HG03103 (cell line): ENCODE measurements around the gene SRP54.
"Not testable (repeated sequence)": the region's sequence is repeated elsewhere in the genome, so short reads cannot be mapped to it uniquely, and the experiment has no call there.

ENCODE experiments used
- ATAC-seq: cut with Tn5 transposase; IDR thresholded peaks from one replicate; pipeline ENCODE4 v1.9.1; 2021; ENCODE audit warnings: low read depth; ENCODE audit not compliant: unreplicated experiment

The SRP54 gene

DNA sequence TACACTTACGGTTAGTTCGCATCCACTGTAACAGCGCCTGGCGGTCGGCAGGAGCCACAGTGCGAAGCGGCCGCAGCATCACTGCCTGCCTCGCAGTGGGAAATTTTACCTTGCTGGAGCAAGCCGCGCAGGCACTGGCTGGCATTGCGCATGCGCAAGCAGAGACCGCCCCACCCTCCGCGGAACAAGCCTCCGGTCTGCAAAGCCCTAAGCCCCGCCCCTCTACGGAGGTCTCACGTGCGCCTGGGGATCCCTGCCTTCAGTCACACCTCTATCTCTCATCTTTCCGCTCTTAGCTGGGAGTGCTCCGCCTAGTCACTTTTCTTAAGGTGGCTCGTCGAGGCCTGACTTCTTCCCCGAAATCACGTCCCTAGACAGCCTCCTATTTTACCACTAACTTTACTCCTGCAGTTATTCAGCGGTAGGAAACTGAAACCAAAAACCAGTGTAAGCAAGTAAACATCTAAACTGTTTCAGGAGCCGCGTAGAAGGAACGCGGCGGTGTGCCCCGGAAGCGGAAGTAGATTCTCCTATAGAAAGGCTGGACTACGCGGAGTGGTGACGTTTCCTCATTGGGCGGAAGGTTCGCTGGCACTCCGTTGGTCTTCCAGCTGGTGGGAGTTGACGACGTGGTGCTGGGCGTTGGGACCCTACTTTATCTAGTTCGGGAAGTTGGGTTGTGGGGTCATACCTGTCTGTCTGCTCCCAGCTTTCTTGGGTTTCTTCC is at the start of gene SRP54:
TSS of gene SRP54 (plus strand) at position 572 of the 727 bp plus-strand sequence. CDS start 13,718 bp downstream, outside the sequence.
- ATAC-seq = peak; percentile 75

DNA sequence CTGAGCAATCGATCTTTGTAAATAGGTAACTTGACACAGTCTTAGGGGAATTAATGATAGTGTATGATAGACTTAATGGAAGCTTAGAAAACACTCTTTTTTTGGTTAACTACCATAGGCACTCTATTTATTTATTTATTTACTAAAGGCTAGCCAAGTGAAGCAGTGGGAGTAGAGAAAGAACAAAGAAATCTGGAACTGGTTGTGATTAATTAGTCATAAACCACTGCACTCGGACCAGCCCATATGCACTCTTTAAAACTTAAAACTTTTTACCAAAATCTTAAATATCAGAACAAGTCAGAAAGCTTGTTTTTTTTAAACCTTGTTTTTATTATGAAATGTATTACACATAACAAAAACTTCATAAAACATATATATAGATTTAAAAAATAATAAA is 49.5 kb upstream of the SRP54 start:
- ATAC-seq = no peak

DNA sequence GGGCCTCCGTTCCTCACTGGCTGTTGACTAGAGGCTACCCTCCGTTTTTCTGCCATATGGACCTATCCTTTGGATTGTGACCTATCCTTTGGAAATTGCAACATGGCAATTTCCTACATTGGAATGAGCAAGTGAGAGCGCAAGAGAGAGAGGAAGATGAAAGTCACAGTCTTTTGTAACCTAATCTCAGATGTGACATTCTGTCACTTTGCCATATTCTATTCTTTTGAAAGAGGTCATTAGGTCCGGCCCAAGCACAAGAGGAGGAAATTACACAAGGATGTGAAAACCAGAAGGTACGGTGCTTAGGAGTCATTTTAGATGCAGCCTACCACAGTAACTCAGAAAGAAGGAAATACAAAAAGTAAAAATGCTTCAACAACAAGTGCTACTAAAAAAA is 47.3 kb upstream of the SRP54 start:
- ATAC-seq = no peak

DNA sequence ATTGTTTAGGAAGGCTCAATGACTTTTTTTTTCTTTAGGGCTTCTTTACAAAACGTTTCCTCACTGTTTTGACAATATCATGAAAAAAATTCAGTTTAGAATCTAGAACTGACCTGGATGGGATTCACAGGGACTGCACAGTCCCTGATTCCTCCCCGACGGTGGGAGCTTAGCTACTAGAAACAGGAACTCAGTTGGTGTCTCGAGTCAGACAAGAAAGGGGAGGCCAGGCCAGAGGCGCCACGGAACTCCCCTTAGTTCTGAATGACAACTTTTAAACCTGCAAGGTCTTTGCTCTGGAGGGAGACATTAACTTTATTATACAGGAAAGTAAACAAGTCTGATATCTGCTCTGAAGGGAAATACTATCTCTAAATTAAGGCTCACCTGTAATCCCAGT is 45.4 kb upstream of the SRP54 start:
- ATAC-seq = no peak

DNA sequence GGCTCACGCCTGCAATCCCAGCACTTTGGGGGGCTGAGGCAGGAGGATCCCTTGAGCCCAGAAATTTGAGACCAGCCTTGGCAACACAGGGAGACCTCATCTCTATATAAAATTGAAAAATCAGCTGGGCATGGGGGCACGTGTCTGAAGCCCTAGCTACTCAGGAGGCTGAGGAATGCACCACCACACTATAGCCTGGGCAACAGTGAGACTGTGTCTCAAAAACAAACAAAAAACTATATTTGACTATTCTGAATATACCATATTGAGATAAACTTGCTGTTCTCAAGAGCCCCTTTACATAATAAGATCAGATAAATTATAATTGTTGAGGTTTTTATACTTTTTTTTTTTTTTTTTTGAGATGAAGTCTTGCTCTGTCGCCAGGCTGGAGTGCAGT is 44.9 kb upstream of the SRP54 start:
- no peak for ATAC-seq

DNA sequence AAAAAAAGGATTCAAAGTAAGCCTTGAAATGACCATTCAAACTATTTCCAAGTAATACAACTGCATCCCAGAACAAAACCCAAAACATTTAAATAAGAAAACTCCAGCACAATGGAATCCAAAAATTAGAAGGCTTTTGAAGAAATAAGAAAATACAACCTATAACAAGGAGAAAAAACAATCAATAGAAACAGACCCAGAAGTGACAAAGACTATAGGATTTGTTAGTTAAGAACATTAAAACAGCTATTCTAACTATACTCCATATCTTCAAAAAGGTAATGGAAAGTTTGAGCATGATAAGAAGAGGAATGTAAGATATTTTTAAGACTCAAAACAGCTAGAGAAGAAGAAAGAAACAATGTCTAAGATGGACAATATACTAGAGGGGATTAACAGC is 39.3 kb upstream of the SRP54 start:
- no peak for ATAC-seq

DNA sequence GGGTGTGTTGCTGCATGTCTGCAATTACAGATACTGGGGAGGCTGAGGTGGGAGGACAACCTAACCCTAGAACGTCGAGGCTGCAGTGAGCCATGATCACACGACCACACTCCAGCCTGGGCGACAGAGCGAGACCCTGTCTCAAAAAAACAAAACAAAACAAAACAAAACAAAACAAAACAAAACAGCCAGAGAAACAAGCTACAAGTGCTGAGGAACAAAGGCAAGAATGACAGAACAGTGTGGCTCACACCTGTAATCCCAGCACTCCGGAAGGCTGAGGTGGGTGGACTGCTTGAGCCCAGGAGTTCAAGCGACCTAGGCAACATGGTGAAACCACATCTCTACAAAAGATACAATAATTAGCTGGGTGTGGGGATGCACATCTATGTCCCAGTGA is 38.0 kb upstream of the SRP54 start:
- ATAC-seq = no peak

DNA sequence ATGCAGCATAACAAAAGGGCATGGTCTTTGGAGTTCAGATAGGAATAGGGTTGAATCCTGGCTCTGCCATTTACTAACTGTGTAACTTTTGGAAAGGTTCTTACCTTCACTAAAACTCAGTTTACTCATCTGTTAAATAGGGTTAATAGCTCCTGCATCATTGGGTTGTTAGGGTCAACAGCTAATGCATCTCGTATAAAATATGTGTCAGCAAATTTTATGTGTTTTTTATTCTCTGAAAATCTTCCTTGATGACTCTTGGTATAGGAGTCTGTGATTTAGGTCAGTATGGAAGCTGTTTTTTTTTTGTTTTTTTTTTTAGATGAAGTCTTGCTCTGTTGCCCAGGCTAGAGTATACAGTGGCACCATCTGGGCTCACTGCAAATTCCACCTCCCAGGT is 36.1 kb upstream of the SRP54 start:
- no peak for ATAC-seq

DNA sequence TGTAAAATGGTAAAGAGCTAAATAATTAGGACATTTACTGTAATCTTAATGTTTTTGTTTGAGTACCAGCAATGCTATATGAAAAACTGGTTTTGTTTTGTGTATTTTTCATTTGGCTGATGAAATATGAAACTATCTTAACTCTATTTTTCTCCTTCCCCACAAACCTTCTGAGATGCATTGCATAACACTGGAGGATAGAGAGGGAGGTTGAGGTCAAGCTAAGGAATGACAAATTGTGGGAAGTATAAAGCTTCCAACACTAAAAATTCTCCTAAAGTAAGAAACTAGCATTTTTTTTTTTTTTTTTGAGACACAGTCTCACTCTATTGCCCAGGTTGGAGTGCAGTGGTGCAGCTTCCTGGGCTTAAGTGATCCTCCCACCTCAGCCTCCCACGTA is 31.5 kb upstream of the SRP54 start:
- ATAC-seq = no peak

DNA sequence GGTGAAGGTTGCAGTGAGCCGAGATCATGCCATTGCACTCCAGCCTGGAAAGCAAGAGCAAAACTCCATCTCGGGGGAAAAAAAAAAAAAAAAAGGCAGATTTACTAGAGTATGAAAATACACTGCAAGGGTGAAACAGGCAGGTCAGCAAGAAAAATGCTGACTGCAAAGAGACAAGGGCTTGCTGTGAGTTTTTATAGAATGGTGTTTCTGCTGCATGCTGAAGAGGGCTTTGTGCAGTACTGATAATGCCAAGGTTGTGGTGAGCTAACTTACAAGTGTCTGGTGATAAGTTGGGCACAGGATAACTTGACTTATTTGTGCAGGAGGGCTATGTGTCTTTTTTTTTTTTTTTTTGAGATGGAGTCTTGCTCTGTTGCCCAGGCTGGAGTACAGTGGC is 25.9 kb upstream of the SRP54 start:
- ATAC-seq = no peak

DNA sequence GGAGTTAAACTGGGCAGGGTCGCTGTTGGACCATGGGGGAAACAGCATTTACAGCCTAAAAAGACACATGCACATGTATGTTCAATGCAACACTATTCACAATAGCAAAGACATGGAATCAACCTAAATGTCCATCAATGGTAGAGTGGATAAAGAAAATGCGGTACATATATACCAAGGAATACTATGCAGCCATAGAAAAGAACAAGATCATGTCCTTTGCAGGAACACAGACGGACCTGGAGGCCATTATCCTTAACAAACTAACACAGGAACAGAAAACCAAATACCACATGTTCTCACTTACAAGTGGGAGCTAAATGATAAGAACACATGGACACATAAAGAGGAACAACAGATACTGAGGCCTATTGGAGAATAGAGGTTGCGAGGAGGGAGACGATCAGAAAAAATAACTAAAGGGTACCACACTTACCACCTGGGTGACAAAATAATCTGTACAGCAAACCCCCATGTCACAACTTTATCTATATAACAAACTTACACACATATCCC is 25.0 kb upstream of the SRP54 start:
- no peak for ATAC-seq

DNA sequence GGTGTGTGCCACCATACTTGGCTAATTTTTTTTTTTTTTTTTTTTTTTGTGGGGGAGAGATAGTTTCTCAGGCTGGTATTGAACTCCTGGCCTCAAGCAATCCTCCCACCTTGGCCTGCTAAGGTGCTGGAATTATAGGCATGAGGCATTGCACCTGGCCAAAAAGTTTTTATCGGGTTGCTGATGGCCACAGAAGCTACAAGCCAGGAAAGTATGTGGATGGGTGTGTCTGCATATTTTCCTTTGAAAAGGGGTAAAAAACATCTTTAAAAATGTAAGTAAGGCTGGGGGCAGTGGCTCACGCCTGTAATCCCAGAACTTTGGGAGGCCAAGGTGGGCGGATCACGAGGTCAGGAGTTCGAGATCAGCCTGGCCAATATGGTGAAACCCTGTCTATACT is 20.7 kb upstream of the SRP54 start:
- not testable (repeated sequence) for ATAC-seq

DNA sequence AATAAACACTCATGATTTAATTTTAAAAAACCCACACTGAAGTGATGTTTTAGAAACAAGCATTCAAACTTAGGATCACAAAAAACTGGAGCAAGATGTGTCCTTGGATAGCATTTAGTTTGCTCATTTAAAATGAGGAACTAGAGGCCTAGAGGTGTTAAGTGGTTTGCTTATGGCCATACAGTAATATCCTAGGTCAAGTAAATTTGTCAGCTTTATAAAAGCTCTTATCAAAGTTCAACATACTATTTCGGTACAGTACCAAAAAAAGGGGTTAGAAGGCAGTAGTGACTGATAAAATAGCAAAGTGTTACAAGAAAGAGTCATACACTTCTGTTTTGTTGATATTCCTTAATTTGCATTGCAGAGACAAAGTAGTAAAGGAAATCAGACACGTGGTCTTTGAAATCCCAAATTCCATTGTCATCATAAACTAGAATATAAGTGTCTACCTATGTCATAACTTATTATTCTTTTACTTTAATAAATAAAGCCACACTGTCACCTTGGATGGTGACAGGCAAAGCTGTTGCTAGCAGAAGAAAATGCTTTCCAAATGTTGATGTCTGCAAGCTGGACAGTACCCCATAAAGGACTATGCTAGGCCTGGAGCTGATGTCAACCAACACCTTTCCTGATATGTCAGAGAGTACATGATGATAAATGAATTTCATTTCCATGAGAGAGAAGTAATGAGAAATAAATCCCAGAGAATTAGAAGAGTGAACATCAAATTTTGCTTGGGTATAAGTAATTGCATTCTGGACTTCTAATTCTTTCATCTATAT is 17.6 kb upstream of the SRP54 start:
- no peak for ATAC-seq

DNA sequence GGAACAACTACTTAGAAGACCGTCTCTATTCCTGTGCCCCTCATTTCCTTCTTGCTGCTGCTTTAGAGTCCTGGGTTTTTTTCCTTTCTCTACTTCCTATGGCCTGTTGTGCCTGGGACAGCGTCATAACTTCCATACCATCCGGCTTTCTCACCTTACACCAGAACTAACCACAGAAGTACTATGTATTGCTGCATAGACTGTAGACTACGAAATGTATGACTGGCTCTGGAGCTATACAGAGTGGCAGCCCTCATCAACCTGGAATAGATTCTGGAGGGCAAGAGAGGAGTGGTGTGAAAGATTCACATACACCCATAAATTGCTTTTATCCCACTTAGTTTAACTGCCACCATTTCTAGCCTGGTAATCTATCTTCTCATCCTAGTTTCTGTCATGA is 16.9 kb upstream of the SRP54 start:
- no peak for ATAC-seq

DNA sequence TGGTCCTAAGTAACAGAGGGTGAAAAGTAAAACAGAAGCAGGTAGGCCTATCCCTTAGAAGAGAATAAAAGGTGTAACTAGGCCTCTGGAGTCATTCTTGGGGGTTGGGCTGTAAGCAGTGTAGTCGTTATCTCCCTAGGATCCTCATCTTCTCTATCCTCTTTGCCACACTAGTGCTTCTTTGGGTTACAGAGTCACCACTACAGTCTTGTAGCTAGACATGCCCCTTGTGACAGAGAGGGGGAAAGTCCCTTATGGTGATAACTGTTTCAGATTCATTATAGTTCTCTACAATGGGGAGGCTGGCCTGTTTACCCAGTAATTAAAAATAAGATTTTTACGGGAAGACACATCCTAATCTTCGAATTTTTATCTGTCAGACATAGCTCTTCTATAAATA is 16.4 kb upstream of the SRP54 start:
- ATAC-seq = no peak

DNA sequence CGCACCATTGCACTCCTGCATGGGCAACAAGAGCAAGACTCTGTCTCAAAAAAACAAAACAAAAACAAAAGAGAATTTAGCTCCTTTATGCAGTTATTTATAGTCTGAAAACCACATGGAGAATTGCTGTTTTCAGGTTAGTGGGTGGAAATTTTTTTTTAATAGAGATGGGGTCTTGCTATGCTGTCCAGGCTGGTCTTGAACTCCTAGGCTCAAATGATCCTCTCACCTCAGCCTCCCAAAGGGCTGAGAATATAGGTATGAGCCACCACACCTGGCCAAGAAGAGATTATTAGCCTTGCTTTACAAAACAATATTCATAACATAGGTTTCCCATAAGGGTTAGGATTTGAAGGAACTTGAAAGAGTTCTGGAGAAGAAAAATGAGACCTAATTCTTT is 12.1 kb upstream of the SRP54 start:
- no peak for ATAC-seq

DNA sequence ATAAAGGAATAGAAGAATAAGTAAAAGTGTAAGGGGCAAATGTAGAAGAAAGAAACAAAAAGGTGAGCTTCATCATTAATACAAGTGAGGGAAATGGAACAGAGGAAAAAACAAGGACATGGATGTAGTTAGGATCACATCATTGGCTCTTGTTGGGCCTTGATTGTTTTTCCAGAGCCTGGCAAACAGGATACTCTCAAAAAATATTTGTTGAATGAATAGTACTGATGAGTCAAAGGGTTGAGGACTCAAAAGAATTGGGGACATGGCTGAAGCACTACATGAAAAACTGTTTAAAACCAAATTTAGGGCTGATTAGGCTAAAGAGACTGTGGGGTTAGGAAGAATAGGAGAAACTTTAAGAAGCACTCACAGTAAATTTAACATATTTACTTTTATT is 11.4 kb upstream of the SRP54 start:
- ATAC-seq = no peak

DNA sequence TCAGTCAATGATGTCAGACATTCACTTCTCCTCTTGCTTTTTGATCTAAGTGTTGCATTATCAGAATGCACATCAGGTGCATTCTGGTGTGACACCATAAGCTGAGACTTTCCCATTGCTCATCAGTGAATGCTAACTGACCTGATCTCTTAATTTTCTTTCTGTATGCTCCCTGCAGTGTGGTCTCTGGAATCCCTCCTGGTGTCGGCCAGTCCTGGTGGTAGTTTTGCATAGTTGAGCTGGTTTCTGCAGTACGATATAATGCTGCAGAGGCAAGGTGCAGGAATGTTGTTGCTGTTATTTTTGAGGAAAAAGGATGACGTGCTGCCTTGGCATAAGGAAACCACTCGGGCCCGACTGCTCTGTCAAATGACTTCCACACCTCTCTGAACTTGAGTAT is 11.0 kb upstream of the SRP54 start:
- ATAC-seq = no peak

DNA sequence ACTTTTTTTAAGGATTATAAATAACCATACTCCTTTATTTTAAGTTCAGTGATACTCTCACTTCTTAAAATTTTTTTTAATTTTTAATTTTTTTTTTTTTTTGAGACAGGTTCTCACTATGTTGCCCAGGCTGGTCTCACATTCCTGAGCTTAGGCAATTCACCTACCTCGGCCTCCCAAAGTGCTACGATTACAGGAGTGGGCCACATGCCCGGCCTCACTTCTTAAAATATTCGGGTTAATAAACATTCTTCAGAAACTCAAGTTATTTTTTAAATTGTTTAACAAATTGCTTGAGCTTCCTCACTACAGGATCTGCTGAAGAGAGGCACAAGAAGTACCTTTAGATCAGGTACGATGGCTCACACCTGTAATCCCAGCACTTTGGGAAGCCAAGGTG is 4.3 kb upstream of the SRP54 start:
- no peak for ATAC-seq

DNA sequence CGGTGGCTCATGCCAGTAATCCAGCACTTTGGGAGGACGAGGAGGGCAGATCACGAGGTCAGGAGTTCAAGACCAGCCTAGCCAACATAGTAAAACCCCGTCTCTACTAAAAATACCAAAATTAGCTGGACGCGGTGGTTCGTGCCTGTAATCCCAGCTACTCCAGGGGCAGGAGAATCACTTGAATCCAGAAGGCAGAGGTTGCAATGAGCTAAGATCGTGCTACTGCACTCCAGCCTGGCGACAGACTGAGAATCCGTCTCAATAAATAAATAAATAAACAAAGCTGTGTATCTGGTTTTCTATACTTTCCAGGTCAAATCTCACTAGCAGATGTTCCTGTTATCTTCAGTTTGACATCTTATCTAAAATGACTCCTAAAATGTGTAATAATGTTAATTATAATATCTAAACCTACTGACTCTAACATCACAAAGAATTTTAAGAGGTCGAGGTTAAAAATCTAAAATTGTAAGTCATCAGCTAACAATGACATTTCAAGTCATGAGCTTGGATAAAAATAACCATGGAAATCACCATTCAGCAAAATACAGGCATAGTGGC is 2.4 kb upstream of the SRP54 start:
- no peak for ATAC-seq

DNA sequence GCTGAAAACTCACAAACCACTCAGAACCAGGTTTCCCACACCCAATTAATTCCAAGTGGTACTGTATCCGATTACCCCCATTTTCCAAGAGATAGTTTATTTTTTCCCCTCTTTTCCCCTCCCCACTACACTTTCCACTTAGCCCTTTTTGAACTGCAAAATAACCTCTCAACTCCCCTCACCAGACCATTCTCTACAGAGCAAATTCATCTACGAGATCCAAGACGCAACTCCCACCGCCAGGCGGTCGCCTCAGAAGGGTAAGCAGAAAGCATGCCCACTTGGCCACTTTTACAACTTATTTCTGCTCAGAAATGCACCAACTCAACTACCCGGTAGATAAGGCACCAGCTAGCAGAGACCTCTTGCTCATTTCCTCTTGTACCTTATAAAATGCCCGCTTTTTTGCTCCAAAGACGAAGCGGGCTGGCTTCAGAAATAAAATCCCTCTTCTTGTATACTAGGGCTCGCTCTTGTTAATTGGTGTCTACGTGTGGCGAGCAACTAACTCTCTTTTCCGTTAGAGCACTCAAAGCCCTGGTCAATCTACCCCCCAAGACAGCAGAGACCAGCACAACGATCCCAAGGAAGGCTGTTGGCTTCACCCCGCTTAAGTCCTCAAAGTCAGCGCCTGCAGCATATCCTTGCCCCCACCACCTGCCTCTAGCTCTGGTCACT is 910 bp upstream of the SRP54 start:
- ATAC-seq = peak; percentile 2
